CD4-positive, alpha-beta memory T cell (primary cell): ENCODE measurements around the gene BTG2. TPM values are rescaled to one million over a fixed set of nuclear protein-coding genes. Genes with fewer than 3 reads are reported as not detected.
"Not testable (repeated sequence)": the region's sequence is repeated elsewhere in the genome, so short reads cannot be mapped to it uniquely, and the experiment has no call there.

Experiments
- CTCF ChIA-PET: fragments of 350-600 bp; sonication (Branson Sonifier 250); formaldehyde crosslinking; loops from one replicate; lab custom pipeline; 2021; ENCODE audit warnings: inconsistent platforms; ENCODE audit not compliant: partially characterized antibody; lab: Charles Lee
- POLR2A ChIA-PET: fragments of 350-600 bp; sonication (Branson Sonifier 250); formaldehyde crosslinking; loops from one replicate; lab custom pipeline; 2021; ENCODE audit not compliant: partially characterized antibody; lab: Charles Lee
- DNase-seq, 5 donors: peaks; one replicate each; pipeline versions ENCODE4 v3.0.0 to v3.0.0-alpha.2; 2020 to 2022; ENCODE audit warnings: mixed read lengths in 1 of 5
- H3K27ac ChIP-seq: one replicate; pipeline ENCODE4 v1.7.0; 2013; ENCODE audit warnings: low read depth, low read length
- H3K27me3 ChIP-seq: 2 replicates; pipeline ENCODE4 v1.7.0; 2013; ENCODE audit warnings: mild to moderate bottlenecking, low read length, moderate library complexity; ENCODE audit not compliant: insufficient read depth
- H3K36me3 ChIP-seq: 2 replicates; pipeline ENCODE4 v1.7.0; 2013; ENCODE audit warnings: mild to moderate bottlenecking, low read length, moderate library complexity; ENCODE audit not compliant: insufficient read depth
- H3K4me1 ChIP-seq: 2 replicates; pipeline ENCODE4 v1.7.0; 2013; ENCODE audit warnings: mild to moderate bottlenecking, low read length, moderate library complexity; ENCODE audit not compliant: insufficient read depth
- H3K4me3 ChIP-seq, 2 donors: one replicate each; pipeline ENCODE4 v1.7.0; 2013; ENCODE audit warnings: low read length in 2 of 2, mild to moderate bottlenecking in 1 of 2
- H3K9me3 ChIP-seq, 2 donors: one replicate each; pipeline ENCODE4 v1.7.0; 2013; ENCODE audit warnings: low read length in 2 of 2, control low read depth in 1 of 2; ENCODE audit not compliant: control insufficient read depth in 1 of 2
- H3K27ac Mint-ChIP-seq, 7 donors: one replicate each; pipeline ENCODE4 v1.8.0; 2020 to 2021; ENCODE audit warnings: mixed read lengths in 7 of 7, mild to moderate bottlenecking in 6 of 7, inconsistent platforms in 3 of 7, moderate library complexity in 3 of 7
- H3K27me3 Mint-ChIP-seq, 2 donors: one replicate each; pipeline ENCODE4 v1.8.0; 2020 to 2021; ENCODE audit warnings: mixed read lengths in 2 of 2
- H3K36me3 Mint-ChIP-seq, 2 donors: one replicate each; pipeline ENCODE4 v1.8.0; 2020 to 2021; ENCODE audit warnings: mixed read lengths in 2 of 2, inconsistent platforms in 1 of 2, mild to moderate bottlenecking in 1 of 2
- H3K4me1 Mint-ChIP-seq, 4 donors: one replicate each; pipeline ENCODE4 v1.8.0; 2020 to 2021; ENCODE audit warnings: mixed read lengths in 4 of 4, mild to moderate bottlenecking in 1 of 4
- H3K4me3 Mint-ChIP-seq, 8 donors: one replicate each; pipeline ENCODE4 v1.8.0; 2020 to 2021; ENCODE audit warnings: mixed read lengths in 8 of 8, mild to moderate bottlenecking in 7 of 8, moderate library complexity in 6 of 8, inconsistent platforms in 3 of 8
- H3K9me3 Mint-ChIP-seq, 8 donors: one replicate each; pipeline ENCODE4 v1.8.0; 2020 to 2021; ENCODE audit warnings: mixed read lengths in 8 of 8, mild to moderate bottlenecking in 5 of 8, inconsistent platforms in 3 of 8, moderate library complexity in 1 of 8
- intact Hi-C: fragments of 100-400 bp; cut with micrococcal nuclease; formaldehyde crosslinking; loops from one replicate; pipeline ENCODE4 v1.15.1; 2023
- polyA plus RNA-seq, 2 donors: library from polyadenylated mRNA; unstranded; fragments of 300-500 nt; fragmentation: Illumina TruSeq; gene quantifications; one replicate each; pipeline ENCODE4 v1.2.3, GENCODE V29; 2021
- total RNA-seq, 2 experiments: library from RNA; stranded (reverse); gene quantifications; one replicate each; pipeline ENCODE4 v1.2.3, GENCODE V29; 2021

The BTG2 gene
- total and polyA plus RNA-seq, 4 experiments from 2014 or later: 123 to 288 (median 199) TPM

GRCh38 chr1:203311368-203312301 lies 6.3 kb downstream of the BTG2 start:
- CTCF ChIA-PET: interaction anchor here (8.5 to 10.1 kb wide), 4 partner anchors 12 to 42 kb away, joined by 141 to 271 read pairs (median 216); no protein-coding TSS in a partner anchor

GRCh38 chr1:203314025-203314759 lies 8.9 kb downstream of the BTG2 start:
- peaks cover 12% of the 10 kb centered on the region for H3K36me3 ChIP-seq
- H3K27me3 ChIP-seq, intact Hi-C loops, H3K9me3 Mint-ChIP-seq, H3K27me3 Mint-ChIP-seq, H3K4me3 ChIP-seq, H3K4me3 Mint-ChIP-seq, H3K27ac ChIP-seq, H3K9me3 ChIP-seq: not testable (repeated sequence)
- Mint-ChIP-seq H3K4me1 (peaks cover 38 to 69% (median 55%) of the 10 kb centered on the region in 4 donors), H3K27ac (peak overlapping the region in 2 of 7 donors; percentile 41 to 59), H3K36me3 (peaks cover 23% of the 10 kb centered on the region in 2 donors)
- POLR2A ChIA-PET: interaction anchor here (4.9 to 14.1 kb wide), 4 partner anchors 7 to 43 kb away, joined by 84 to 1407 read pairs (median 238); partner anchors contain the start of gene BTG2
- CTCF ChIA-PET: interaction anchor here (1.5 to 10.1 kb wide), 3 partner anchors 16 to 44 kb away, joined by 3 to 243 read pairs (median 188); no protein-coding TSS in a partner anchor
- H3K4me1 ChIP-seq: peaks cover 60% of the 10 kb centered on the region
- DNase-seq: peak in 1 of 5 donors; percentile 3

More at GRCh38 chr1:203311368-203312301, 6.3 kb downstream of the BTG2 start:
- H3K27me3 Mint-ChIP-seq: no peaks in the 10 kb centered on the region
- H3K27me3 ChIP-seq: no peaks in the 10 kb centered on the region
- peak in 1 of 5 donors; percentile 6 for DNase-seq
- peaks cover 0 to 3% (median 0%) of the 10 kb centered on the region in 8 donors for H3K9me3 Mint-ChIP-seq
- H3K36me3 Mint-ChIP-seq: peaks cover 48 to 49% of the 10 kb centered on the region in 2 donors
- no peak overlapping the region for H3K27ac ChIP-seq
- H3K9me3 ChIP-seq: no peaks in the 10 kb centered on the region
- H3K4me1 ChIP-seq: peaks cover 55% of the 10 kb centered on the region
- peak overlapping the region in 1 of 8 donors; percentile 47 for H3K4me3 Mint-ChIP-seq
- H3K36me3 ChIP-seq: peaks cover 35% of the 10 kb centered on the region
- peak overlapping the region; percentile 73 to 100 (median 87) for H3K27ac Mint-ChIP-seq
- H3K4me1 Mint-ChIP-seq: peaks cover 43 to 73% (median 58%) of the 10 kb centered on the region in 4 donors
- H3K4me3 ChIP-seq: no peak overlapping the region
- POLR2A ChIA-PET: interaction anchor here (1.5 to 14.1 kb wide), 5 partner anchors 12 to 40 kb away, joined by 5 to 1407 read pairs (median 261); no protein-coding TSS in a partner anchor
- intact Hi-C loops: no loop called here

- ChIA-PET POLR2A (interaction anchor here (0.8 to 14.1 kb wide), 8 partner anchors 7 to 49 kb away, joined by 3 to 1407 read pairs (median 5); partner anchors contain the start of gene BTG2), CTCF (interaction anchor here (0.8 to 2.8 kb wide), 10 partner anchors 10 to 49 kb away, joined by 3 to 21 read pairs (median 6); no protein-coding TSS in a partner anchor)
- peaks cover 61% of the 10 kb centered on the region for H3K4me1 ChIP-seq
- Mint-ChIP-seq H3K9me3 (no peaks in the 10 kb centered on the region), H3K4me3 (no peak overlapping the region), H3K27me3 (no peaks in the 10 kb centered on the region), H3K36me3 (peaks cover 4 to 6% of the 10 kb centered on the region in 2 donors), H3K27ac (peak overlapping the region in 5 of 7 donors; percentile 37 to 81 (median 78)), H3K4me1 (peaks cover 43 to 69% (median 56%) of the 10 kb centered on the region in 4 donors)
- intact Hi-C loops: no loop called here
- peak in 1 of 5 donors; percentile 8 for DNase-seq
- no peaks in the 10 kb centered on the region for H3K27me3 ChIP-seq
- H3K27ac ChIP-seq: no peak overlapping the region
- no peaks in the 10 kb centered on the region for H3K9me3 ChIP-seq
- H3K36me3 ChIP-seq: no peaks in the 10 kb centered on the region
- no peak overlapping the region for H3K4me3 ChIP-seq
Measured at GRCh38 chr1:203316626-203317093, 11.3 kb downstream of the BTG2 start.

GRCh38 chr1:203317429-203318228 lies 12.3 kb downstream of the BTG2 start:
- no peak overlapping the region for H3K4me3 ChIP-seq
- DNase-seq: no peak
- Mint-ChIP-seq H3K27ac (peak overlapping the region in 5 of 7 donors; percentile 2 to 91 (median 47)), H3K9me3 (no peaks in the 10 kb centered on the region), H3K36me3 (peaks cover 2 to 6% of the 10 kb centered on the region in 2 donors), H3K4me3 (no peak overlapping the region), H3K27me3 (no peaks in the 10 kb centered on the region), H3K4me1 (peaks cover 51 to 75% (median 64%) of the 10 kb centered on the region in 4 donors)
- peaks cover 66% of the 10 kb centered on the region for H3K4me1 ChIP-seq
- no peaks in the 10 kb centered on the region for H3K27me3 ChIP-seq
- H3K27ac ChIP-seq: no peak overlapping the region
- intact Hi-C loops: no loop called here
- no peaks in the 10 kb centered on the region for H3K36me3 ChIP-seq
- POLR2A ChIA-PET: interaction anchor here (1.1 to 14.1 kb wide), 6 partner anchors 6 to 31 kb away, joined by 3 to 1407 read pairs (median 9); partner anchors contain the start of gene BTG2
- no peaks in the 10 kb centered on the region for H3K9me3 ChIP-seq
- CTCF ChIA-PET: interaction anchor here (1.2 to 2.8 kb wide), 8 partner anchors 9 to 50 kb away, joined by 3 to 21 read pairs (median 10); no protein-coding TSS in a partner anchor

GRCh38 chr1:203318229-203318517 lies 12.9 kb downstream of the BTG2 start:
- peaks cover 2 to 6% of the 10 kb centered on the region in 2 donors for H3K36me3 Mint-ChIP-seq
- no peaks in the 10 kb centered on the region for H3K27me3 ChIP-seq
- no peaks in the 10 kb centered on the region for H3K27me3 Mint-ChIP-seq
- peaks cover 56 to 80% (median 68%) of the 10 kb centered on the region in 4 donors for H3K4me1 Mint-ChIP-seq
- H3K9me3 Mint-ChIP-seq: no peaks in the 10 kb centered on the region
- DNase-seq: no peak
- peaks cover 70% of the 10 kb centered on the region for H3K4me1 ChIP-seq
- CTCF ChIA-PET: interaction anchor here (1.2 to 2.8 kb wide), 6 partner anchors 9 to 50 kb away, joined by 3 to 21 read pairs (median 12); no protein-coding TSS in a partner anchor
- POLR2A ChIA-PET: interaction anchor here (1.2 to 14.1 kb wide), 3 partner anchors 6 to 19 kb away, joined by 4 to 1407 read pairs (median 84); partner anchors contain the start of gene BTG2
- no peaks in the 10 kb centered on the region for H3K36me3 ChIP-seq
- H3K9me3 ChIP-seq: no peaks in the 10 kb centered on the region
- intact Hi-C loops: no loop called here
- no peak overlapping the region for H3K4me3 Mint-ChIP-seq
- peak overlapping the region in 3 of 7 donors; percentile 2 to 91 (median 72) for H3K27ac Mint-ChIP-seq
- H3K4me3 ChIP-seq: no peak overlapping the region
- H3K27ac ChIP-seq: no peak overlapping the region
